ENCODE data around the gene STUB1.
"Not testable (repeated sequence)": the region's sequence is repeated elsewhere in the genome, so short reads cannot be mapped to it uniquely, and the experiment has no call there.

The STUB1 gene

GRCh38 chr16:684961-685696 lies 4.9 kb downstream of the STUB1 start:
- peak overlapping the region; percentile 97 for H3K4me2 ChIP-seq (ENCODE audit: low read length)
- H3K9ac ChIP-seq (ENCODE audit: low read depth, low read length) = no peak overlapping the region
- H3K27me3 ChIP-seq (ENCODE audit: control insufficient read depth, insufficient read depth, low read length) = no peaks in the 10 kb centered on the region
- H3K4me1 ChIP-seq (ENCODE audit: control insufficient read depth, insufficient read depth, low read length) = peaks cover 48% of the 10 kb centered on the region
- H3K36me3 ChIP-seq (ENCODE audit: insufficient read depth, low read length) = peaks cover 35% of the 10 kb centered on the region
- H3K9me3 ChIP-seq (replicated peaks; ENCODE audit: low read length) = no peaks in the 10 kb centered on the region
- H3K4me3 ChIP-seq (ENCODE audit: low read length) = no peak overlapping the region

GRCh38 chr16:685967-686366 lies 5.8 kb downstream of the STUB1 start:
- H3K4me2 ChIP-seq (ENCODE audit: low read length) = no peak overlapping the region
- peaks cover 51% of the 10 kb centered on the region for H3K4me1 ChIP-seq (ENCODE audit: control insufficient read depth, insufficient read depth, low read length)
- no peaks in the 10 kb centered on the region for H3K9me3 ChIP-seq (replicated peaks; ENCODE audit: low read length)
- H3K4me3 ChIP-seq (ENCODE audit: low read length) = no peak overlapping the region
- H3K27me3 ChIP-seq (ENCODE audit: control insufficient read depth, insufficient read depth, low read length) = no peaks in the 10 kb centered on the region
- H3K36me3 ChIP-seq (ENCODE audit: insufficient read depth, low read length) = peaks cover 35% of the 10 kb centered on the region
- no peak overlapping the region for H3K9ac ChIP-seq (ENCODE audit: low read depth, low read length)

DNA sequence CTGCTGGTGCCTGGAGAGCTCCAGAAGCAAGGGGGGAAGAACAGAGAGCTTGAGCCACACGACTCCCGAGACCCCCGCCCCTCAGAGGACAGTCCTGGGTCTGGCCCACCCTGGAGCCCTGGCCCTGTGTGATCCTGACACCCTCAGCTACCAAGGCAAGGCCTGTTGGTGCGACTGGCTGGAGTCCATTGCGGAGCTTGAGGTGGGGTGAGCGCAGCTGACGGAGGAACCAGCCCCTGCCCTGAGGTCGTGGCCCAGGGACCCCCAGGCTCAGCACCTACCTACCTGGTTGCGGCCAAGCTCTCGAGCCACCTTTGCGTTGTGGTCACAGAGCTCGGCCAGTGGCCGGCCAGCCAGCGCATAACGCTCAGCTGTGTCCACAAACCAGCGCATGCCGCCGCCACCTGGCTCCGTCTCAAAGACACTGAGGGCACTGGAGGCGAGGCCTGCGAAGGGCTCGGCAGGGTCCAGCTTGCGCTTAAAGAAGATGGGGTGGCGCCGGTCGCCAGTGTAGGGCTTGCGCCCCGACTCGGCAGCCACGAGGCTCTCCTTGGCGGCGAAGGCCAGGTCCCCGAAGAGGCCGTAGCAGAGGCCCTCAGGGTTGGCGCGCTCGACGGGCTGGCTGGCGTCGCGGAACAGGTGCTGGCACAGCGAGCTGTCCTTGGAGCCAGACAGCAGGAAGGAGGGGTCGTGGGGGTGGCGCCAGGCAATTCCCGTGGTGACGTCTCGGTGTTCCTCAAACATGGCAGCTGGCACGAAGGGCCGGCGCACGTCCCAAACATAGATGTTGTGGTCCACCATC lies 6.5 kb downstream of the STUB1 start:
- Histone ChIP-seq H3K4me3 (ENCODE audit: low read length) (no peak overlapping the region), H3K4me2 (ENCODE audit: low read length) (no peak overlapping the region), H3K9ac (ENCODE audit: low read depth, low read length) (no peak overlapping the region), H3K27me3 (ENCODE audit: control insufficient read depth, insufficient read depth, low read length) (no peaks in the 10 kb centered on the region), H3K9me3 (replicated peaks; ENCODE audit: low read length) (no peaks in the 10 kb centered on the region), H3K4me1 (ENCODE audit: control insufficient read depth, insufficient read depth, low read length) (peaks cover 44% of the 10 kb centered on the region), H3K36me3 (ENCODE audit: insufficient read depth, low read length) (peaks cover 29% of the 10 kb centered on the region)

- Histone ChIP-seq H3K27me3 (ENCODE audit: control insufficient read depth, insufficient read depth, low read length) (peaks cover 5% of the 10 kb centered on the region), H3K9ac (ENCODE audit: low read depth, low read length) (no peak overlapping the region), H3K36me3 (ENCODE audit: insufficient read depth, low read length) (peaks cover 21% of the 10 kb centered on the region), H3K4me2 (ENCODE audit: low read length) (no peak overlapping the region), H3K4me3 (ENCODE audit: low read length) (no peak overlapping the region), H3K4me1 (ENCODE audit: control insufficient read depth, insufficient read depth, low read length) (peaks cover 36% of the 10 kb centered on the region), H3K9me3 (replicated peaks; ENCODE audit: low read length) (no peaks in the 10 kb centered on the region)
Measured at GRCh38 chr16:687499-687898, 7.3 kb downstream of the STUB1 start.

GRCh38 chr16:689175-689897 lies 9.1 kb downstream of the STUB1 start:
- peak overlapping the region; percentile 100 for H3K4me3 ChIP-seq (ENCODE audit: low read length)
- H3K9ac ChIP-seq (ENCODE audit: low read depth, low read length) = peak overlapping the region; percentile 98
- H3K9me3 ChIP-seq (replicated peaks; ENCODE audit: low read length) = no peaks in the 10 kb centered on the region
- H3K27me3 ChIP-seq (ENCODE audit: control insufficient read depth, insufficient read depth, low read length) = peaks cover 22% of the 10 kb centered on the region
- peaks cover 12% of the 10 kb centered on the region for H3K36me3 ChIP-seq (ENCODE audit: insufficient read depth, low read length)
- H3K4me1 ChIP-seq (ENCODE audit: control insufficient read depth, insufficient read depth, low read length) = peaks cover 21% of the 10 kb centered on the region
- H3K4me2 ChIP-seq (ENCODE audit: low read length) = peak overlapping the region; percentile 96

DNA sequence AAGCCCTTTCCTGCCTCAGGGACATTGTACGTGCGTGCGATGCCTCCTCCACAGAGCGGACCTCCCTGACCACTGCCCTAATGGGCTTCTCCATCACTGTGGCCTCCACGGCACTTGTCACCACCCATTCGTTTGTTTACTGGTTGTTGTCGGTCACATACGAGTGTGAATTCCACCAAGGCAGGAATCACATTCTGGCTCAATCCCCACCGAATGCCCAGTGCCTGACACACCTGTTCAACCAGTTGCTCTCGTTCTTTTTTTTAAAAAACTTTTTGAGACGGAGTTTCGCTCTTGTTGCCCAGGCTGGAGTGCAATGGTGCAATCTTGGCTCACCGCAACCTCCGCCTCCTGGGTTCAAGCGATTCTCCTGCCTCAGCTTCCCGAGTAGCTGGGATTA lies 11.0 kb downstream of the STUB1 start:
- not testable (repeated sequence) for H3K36me3 ChIP-seq (ENCODE audit: insufficient read depth, low read length); H3K9me3 ChIP-seq (replicated peaks; ENCODE audit: low read length); H3K4me2 ChIP-seq (ENCODE audit: low read length); H3K4me3 ChIP-seq (ENCODE audit: low read length); H3K9ac ChIP-seq (ENCODE audit: low read depth, low read length)
- Histone ChIP-seq H3K4me1 (ENCODE audit: control insufficient read depth, insufficient read depth, low read length) (peaks cover 14% of the 10 kb centered on the region), H3K27me3 (ENCODE audit: control insufficient read depth, insufficient read depth, low read length) (peaks cover 39% of the 10 kb centered on the region)

DNA sequence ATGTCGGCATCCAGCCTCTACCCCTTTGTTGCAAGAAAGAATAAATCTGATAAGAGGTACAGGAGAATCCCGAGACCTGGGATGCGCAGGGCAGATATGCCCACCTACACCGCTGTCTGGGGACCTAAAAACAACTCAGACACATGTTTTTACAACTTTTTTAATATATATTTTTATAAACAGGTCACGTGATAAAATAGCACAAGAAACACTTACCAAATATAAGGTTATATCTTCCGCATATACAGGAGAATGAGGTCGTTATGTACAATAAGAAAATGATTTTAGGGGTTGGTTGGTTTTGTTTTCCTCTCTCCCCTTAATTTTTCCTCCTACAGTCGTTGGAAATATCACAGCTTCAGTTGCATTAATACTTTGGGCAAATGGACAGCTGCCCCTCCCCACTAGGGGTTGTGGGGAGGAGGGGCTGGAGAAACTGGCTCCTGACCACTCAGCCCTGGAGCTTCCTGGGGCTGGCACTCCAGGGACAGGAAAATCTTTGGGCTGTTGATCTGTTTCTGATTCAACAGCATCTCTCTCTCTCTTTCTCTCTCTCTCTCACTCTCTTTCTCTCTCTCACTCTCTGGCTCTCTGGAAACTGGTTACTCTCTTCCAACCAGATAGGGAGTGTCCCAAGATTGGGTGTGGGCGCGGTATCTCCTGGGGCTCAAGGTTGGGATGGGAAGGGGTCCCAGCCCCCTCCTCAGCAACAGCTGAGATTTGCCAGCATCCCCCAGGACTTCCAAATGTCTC lies 12.3 kb downstream of the STUB1 start:
- Histone ChIP-seq H3K4me3 (ENCODE audit: low read length) (no peak overlapping the region), H3K4me1 (ENCODE audit: control insufficient read depth, insufficient read depth, low read length) (peaks cover 14% of the 10 kb centered on the region), H3K9ac (ENCODE audit: low read depth, low read length) (no peak overlapping the region), H3K36me3 (ENCODE audit: insufficient read depth, low read length) (no peaks in the 10 kb centered on the region), H3K27me3 (ENCODE audit: control insufficient read depth, insufficient read depth, low read length) (peaks cover 42% of the 10 kb centered on the region), H3K4me2 (ENCODE audit: low read length) (no peak overlapping the region), H3K9me3 (replicated peaks; ENCODE audit: low read length) (no peaks in the 10 kb centered on the region)

DNA sequence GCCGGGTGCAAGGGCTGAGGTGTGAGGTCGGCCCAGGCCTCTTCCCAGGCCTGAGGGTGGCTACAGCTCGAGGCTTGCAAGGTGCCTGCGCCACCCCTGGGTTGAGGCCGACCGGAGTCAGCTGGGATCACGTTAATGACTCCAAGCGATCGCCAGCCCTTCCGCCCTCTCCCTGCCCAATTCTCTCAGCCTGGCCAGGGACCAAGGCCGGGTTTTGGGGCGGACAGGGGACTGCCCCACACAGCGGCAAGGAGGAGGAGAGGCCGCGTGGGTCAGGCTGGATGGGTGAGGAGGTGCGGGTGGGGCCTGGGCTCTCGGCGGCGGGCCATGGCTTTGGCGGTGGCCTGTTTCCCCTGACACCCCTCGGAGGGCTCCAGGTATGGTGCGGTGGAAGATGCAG lies 13.2 kb downstream of the STUB1 start:
- Histone ChIP-seq H3K4me2 (ENCODE audit: low read length) (no peak overlapping the region), H3K27me3 (ENCODE audit: control insufficient read depth, insufficient read depth, low read length) (peaks cover 43% of the 10 kb centered on the region), H3K4me3 (ENCODE audit: low read length) (no peak overlapping the region), H3K9ac (ENCODE audit: low read depth, low read length) (no peak overlapping the region), H3K9me3 (replicated peaks; ENCODE audit: low read length) (no peaks in the 10 kb centered on the region), H3K36me3 (ENCODE audit: insufficient read depth, low read length) (no peaks in the 10 kb centered on the region), H3K4me1 (ENCODE audit: control insufficient read depth, insufficient read depth, low read length) (peaks cover 14% of the 10 kb centered on the region)

DNA sequence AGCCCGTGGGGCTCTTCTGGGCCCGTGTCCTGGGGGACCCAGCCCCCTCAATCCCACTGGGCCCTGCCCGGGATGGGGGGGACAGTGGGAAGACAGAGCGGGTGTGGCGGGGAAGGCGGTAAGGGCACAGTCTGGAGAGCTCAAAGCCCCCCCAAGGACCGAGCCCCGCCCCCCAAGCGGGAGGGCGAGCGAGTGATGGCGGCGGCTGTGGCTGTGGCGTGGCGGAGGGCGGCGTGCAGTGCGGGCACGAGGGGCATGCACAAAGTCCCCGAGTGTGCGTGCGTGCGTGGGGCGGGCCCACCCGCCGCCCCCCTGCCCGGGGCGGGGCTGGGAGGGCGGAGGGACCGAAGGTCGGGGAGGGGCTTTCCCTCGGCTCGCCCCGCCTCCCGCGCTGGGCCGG lies 13.6 kb downstream of the STUB1 start:
- Histone ChIP-seq H3K9me3 (replicated peaks; ENCODE audit: low read length) (no peaks in the 10 kb centered on the region), H3K27me3 (ENCODE audit: control insufficient read depth, insufficient read depth, low read length) (peaks cover 45% of the 10 kb centered on the region), H3K4me2 (ENCODE audit: low read length) (no peak overlapping the region), H3K4me3 (ENCODE audit: low read length) (no peak overlapping the region), H3K4me1 (ENCODE audit: control insufficient read depth, insufficient read depth, low read length) (peaks cover 14% of the 10 kb centered on the region), H3K9ac (ENCODE audit: low read depth, low read length) (no peak overlapping the region), H3K36me3 (ENCODE audit: insufficient read depth, low read length) (no peaks in the 10 kb centered on the region)

GRCh38 chr16:694187-694862 lies 14.1 kb downstream of the STUB1 start:
- Histone ChIP-seq H3K36me3 (ENCODE audit: insufficient read depth, low read length) (no peaks in the 10 kb centered on the region), H3K4me2 (ENCODE audit: low read length) (no peak overlapping the region), H3K27me3 (ENCODE audit: control insufficient read depth, insufficient read depth, low read length) (peaks cover 45% of the 10 kb centered on the region), H3K4me1 (ENCODE audit: control insufficient read depth, insufficient read depth, low read length) (peaks cover 8% of the 10 kb centered on the region), H3K4me3 (ENCODE audit: low read length) (no peak overlapping the region), H3K9me3 (replicated peaks; ENCODE audit: low read length) (no peaks in the 10 kb centered on the region), H3K9ac (ENCODE audit: low read depth, low read length) (no peak overlapping the region)
